Right ventricle myocardium superior (tissue), 1 donor: ENCODE data around the gene PRB4. TPM values are rescaled to one million over a fixed set of nuclear protein-coding genes. Genes with fewer than 3 reads are reported as not detected.
"Not testable (repeated sequence)": the region's sequence is repeated elsewhere in the genome, so short reads cannot be mapped to it uniquely, and the experiment has no call there.

Experiments used
- ATAC-seq: fragments of 200-7000 bp; cut with Tn5 transposase; one replicate; pipeline ENCODE4 v1.9.1; 2020; ENCODE audit warnings: mild to moderate bottlenecking; ENCODE audit not compliant: poor library complexity
- DNase-seq: peaks from one replicate; pipeline ENCODE4 v3.0.0-alpha.2; 2020
- intact Hi-C: fragments of 100-400 bp; cut with DNase I; formaldehyde crosslinking; loops from one replicate; pipeline ENCODE4 v1.11.2; 2022
- long read RNA-seq: library from polyadenylated mRNA; unstranded; transcript quantifications from one replicate; pipeline ENCODE4 v2.0.0, GENCODE V29; 2021
- total RNA-seq: library from RNA; stranded (reverse); fragmentation: NEBNext Ultra II Directional; extraction: Animal tissue kit (Norgen Biotek cat#: 25700); gene quantifications from one replicate; pipeline ENCODE4 v1.2.1, GENCODE V29; 2021
- donor health status: DM: no; HTN: yes; CAD: no; lungs with severe emphysema.

Gene PRB4
- total RNA-seq, result not detected
- long read RNA-seq, result 0 reads

- no peak for ATAC-seq
- intact Hi-C loops, result no loop called here
These were observed at the start of gene PRB4 for GRCh38 chr12:11310336-11310735. Gene PRB4, minus strand, starts transcription at chr12:11310436. Its CDS starts 38 bp downstream, at chr12:11310398.

GRCh38 chr12:11351736-11352135, 41.5 kb upstream of the PRB4 start:
- DNase-seq, intact Hi-C loops, ATAC-seq: not testable (repeated sequence)

More at GRCh38 chr12:11310336-11310735, at the start of gene PRB4:
- no peak for DNase-seq

- no peak for ATAC-seq
- intact Hi-C loops, result no loop called here
- DNase-seq, result no peak
These were observed 38.2 kb upstream of the PRB4 start for GRCh38 chr12:11348439-11348838.

GRCh38 chr12:11347810-11348209, 37.6 kb upstream of the PRB4 start:
- intact Hi-C loops, result no loop called here
- ATAC-seq (no peak), DNase-seq (no peak)

GRCh38 chr12:11344500-11344899, 34.3 kb upstream of the PRB4 start:
- ATAC-seq (no peak), DNase-seq (no peak)
- intact Hi-C loops, result no loop called here

GRCh38 chr12:11324426-11324825, 14.2 kb upstream of the PRB4 start:
- no peak for ATAC-seq
- intact Hi-C loops, result no loop called here

GRCh38 chr12:11321980-11322379, 11.7 kb upstream of the PRB4 start:
- intact Hi-C loops, result no loop called here
- DNase-seq, result no peak
- ATAC-seq, result no peak

More at GRCh38 chr12:11324426-11324825, 14.2 kb upstream of the PRB4 start:
- DNase-seq, result no peak

GRCh38 chr12:11307143-11307542, 3.1 kb downstream of the PRB4 start:
- DNase-seq, result no peak
- intact Hi-C loops, result no loop called here
- no peak for ATAC-seq

GRCh38 chr12:11273449-11273848, 36.8 kb downstream of the PRB4 start:
- no peak for DNase-seq
- intact Hi-C loops, result no loop called here
- no peak for ATAC-seq

- intact Hi-C loops, result no loop called here
These were observed 40.6 kb downstream of the PRB4 start, which contains the start of gene PRB3 for GRCh38 chr12:11269607-11270006. Gene PRB3, minus strand, starts transcription at chr12:11269707. Its CDS starts 38 bp downstream, at chr12:11269669.

GRCh38 chr12:11264501-11264900, 45.7 kb downstream of the PRB4 start:
- intact Hi-C loops, result no loop called here
- ATAC-seq, result no peak
- DNase-seq, result no peak

More at GRCh38 chr12:11269607-11270006, 40.6 kb downstream of the PRB4 start, which contains the start of gene PRB3:
- ATAC-seq, result no peak
- no peak for DNase-seq

Other genes with a start within 250 kb of the PRB4 start
- not detected for gene TAS2R46, start 248.1 kb downstream of the PRB4 start, total RNA-seq
- not detected for gene TAS2R43, start 218.1 kb downstream of the PRB4 start, total RNA-seq
- gene TAS2R30, start 175.8 kb downstream of the PRB4 start, total RNA-seq, result 0.67 TPM
- 13.6 TPM for gene SMIM10L1, start 139.2 kb downstream of the PRB4 start, total RNA-seq
- not detected for gene TAS2R42, start 123.5 kb downstream of the PRB4 start, total RNA-seq
- not detected for gene PRB3, start 40.7 kb downstream of the PRB4 start, total RNA-seq
- gene PRB2, start 85.1 kb upstream of the PRB4 start, total RNA-seq, result not detected